ENCODE data around the gene TRAPPC10.

TRAPPC10 gene

GRCh38 chr21:44017601-44018000 lies 5.5 kb downstream of the TRAPPC10 start:
- Histone ChIP-seq H3K36me3 (ENCODE audit: insufficient read depth, low read length) (no peaks in the 10 kb centered on the region), H3K9ac (ENCODE audit: insufficient read length) (no peak overlapping the region), H3K9me3 (ENCODE audit: low read depth, low read length) (no peaks in the 10 kb centered on the region), H3K4me3 (no peak overlapping the region), H3K27ac (no peak overlapping the region)
- TF ChIP-seq POLR2AphosphoS5 (IDR thresholded peaks at IDR 0.05; ENCODE audit: borderline replicate concordance, low read depth, low read length) (no peak), FOXP2 (optimal IDR thresholded peaks at IDR 0.05; ENCODE audit: control extremely low read depth, extremely low read length, insufficient read depth) (no peak), EZH2 (IDR thresholded peaks at IDR 0.05) (no peak)
- no peak for DNase-seq (ENCODE audit: low read depth, low spot score)

- no peak for TF ChIP-seq FOXP2 (optimal IDR thresholded peaks at IDR 0.05; ENCODE audit: control extremely low read depth, extremely low read length, insufficient read depth)
- TF ChIP-seq EZH2 (IDR thresholded peaks at IDR 0.05), result no peak
- no peak for TF ChIP-seq POLR2AphosphoS5 (IDR thresholded peaks at IDR 0.05; ENCODE audit: borderline replicate concordance, low read depth, low read length)
- no peak overlapping the region for H3K4me3 ChIP-seq
- no peak overlapping the region for H3K9ac ChIP-seq (ENCODE audit: insufficient read length)
- H3K36me3 ChIP-seq (ENCODE audit: insufficient read depth, low read length), result no peaks in the 10 kb centered on the region
- H3K27ac ChIP-seq, result no peak overlapping the region
- H3K9me3 ChIP-seq (ENCODE audit: low read depth, low read length), result no peaks in the 10 kb centered on the region
- no peak for DNase-seq (ENCODE audit: low read depth, low spot score)
These were observed 6.0 kb downstream of the TRAPPC10 start for GRCh38 chr21:44018127-44018526.

GRCh38 chr21:44018813-44019567 lies 6.9 kb downstream of the TRAPPC10 start:
- no peak overlapping the region for H3K9ac ChIP-seq (ENCODE audit: insufficient read length)
- TF ChIP-seq EZH2 (IDR thresholded peaks at IDR 0.05), result no peak
- TF ChIP-seq FOXP2 (optimal IDR thresholded peaks at IDR 0.05; ENCODE audit: control extremely low read depth, extremely low read length, insufficient read depth), result no peak
- no peak for TF ChIP-seq POLR2AphosphoS5 (IDR thresholded peaks at IDR 0.05; ENCODE audit: borderline replicate concordance, low read depth, low read length)
- H3K27ac ChIP-seq, result no peak overlapping the region
- no peak for DNase-seq (ENCODE audit: low read depth, low spot score)
- no peaks in the 10 kb centered on the region for H3K9me3 ChIP-seq (ENCODE audit: low read depth, low read length)
- H3K4me3 ChIP-seq, result no peak overlapping the region
- no peaks in the 10 kb centered on the region for H3K36me3 ChIP-seq (ENCODE audit: insufficient read depth, low read length)

GRCh38 chr21:44019568-44019958 lies 7.5 kb downstream of the TRAPPC10 start:
- Histone ChIP-seq H3K4me3 (no peak overlapping the region), H3K36me3 (ENCODE audit: insufficient read depth, low read length) (no peaks in the 10 kb centered on the region), H3K9ac (ENCODE audit: insufficient read length) (no peak overlapping the region), H3K27ac (no peak overlapping the region), H3K9me3 (ENCODE audit: low read depth, low read length) (no peaks in the 10 kb centered on the region)
- TF ChIP-seq EZH2 (IDR thresholded peaks at IDR 0.05) (no peak), FOXP2 (optimal IDR thresholded peaks at IDR 0.05; ENCODE audit: control extremely low read depth, extremely low read length, insufficient read depth) (no peak), POLR2AphosphoS5 (IDR thresholded peaks at IDR 0.05; ENCODE audit: borderline replicate concordance, low read depth, low read length) (no peak)
- no peak for DNase-seq (ENCODE audit: low read depth, low spot score)

GRCh38 chr21:44020551-44020950 lies 8.4 kb downstream of the TRAPPC10 start:
- Histone ChIP-seq H3K4me3 (no peak overlapping the region), H3K9me3 (ENCODE audit: low read depth, low read length) (no peaks in the 10 kb centered on the region), H3K27ac (0 out of 2 replicates have a peak overlapping the region, but pooled peaks have one; percentile 17), H3K36me3 (ENCODE audit: insufficient read depth, low read length) (no peaks in the 10 kb centered on the region), H3K9ac (ENCODE audit: insufficient read length) (no peak overlapping the region)
- TF ChIP-seq POLR2AphosphoS5 (IDR thresholded peaks at IDR 0.05; ENCODE audit: borderline replicate concordance, low read depth, low read length) (no peak), FOXP2 (optimal IDR thresholded peaks at IDR 0.05; ENCODE audit: control extremely low read depth, extremely low read length, insufficient read depth) (no peak), EZH2 (IDR thresholded peaks at IDR 0.05) (no peak)
- no peak for DNase-seq (ENCODE audit: low read depth, low spot score)

DNA sequence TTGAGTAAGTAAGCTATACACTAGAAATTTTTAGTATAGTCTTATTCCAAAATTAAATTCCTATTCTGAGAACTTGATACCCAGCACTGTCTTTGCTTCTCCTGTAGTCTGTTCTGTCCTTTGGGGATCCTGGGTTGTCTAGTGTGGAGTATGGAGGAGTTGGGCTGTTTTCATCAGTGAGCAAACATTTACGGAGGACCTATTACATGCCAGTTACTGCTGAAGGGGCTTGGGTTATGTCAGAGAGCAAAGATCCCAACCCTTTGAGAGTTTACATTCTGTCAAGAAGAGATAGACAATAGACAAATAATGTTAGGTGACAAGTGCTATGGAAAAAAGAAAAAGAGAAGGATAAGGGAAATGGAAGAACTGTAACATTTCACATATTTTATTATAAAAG lies 9.0 kb downstream of the TRAPPC10 start:
- DNase-seq (ENCODE audit: low read depth, low spot score), result no peak
- no peak for TF ChIP-seq POLR2AphosphoS5 (IDR thresholded peaks at IDR 0.05; ENCODE audit: borderline replicate concordance, low read depth, low read length)
- no peak for TF ChIP-seq FOXP2 (optimal IDR thresholded peaks at IDR 0.05; ENCODE audit: control extremely low read depth, extremely low read length, insufficient read depth)
- no peak for TF ChIP-seq EZH2 (IDR thresholded peaks at IDR 0.05)
- Histone ChIP-seq H3K27ac (peak overlapping the region; percentile 17; the same call in 1 of the 2 replicates), H3K4me3 (no peak overlapping the region), H3K9me3 (ENCODE audit: low read depth, low read length) (no peaks in the 10 kb centered on the region), H3K9ac (ENCODE audit: insufficient read length) (no peak overlapping the region), H3K36me3 (ENCODE audit: insufficient read depth, low read length) (no peaks in the 10 kb centered on the region)

DNA sequence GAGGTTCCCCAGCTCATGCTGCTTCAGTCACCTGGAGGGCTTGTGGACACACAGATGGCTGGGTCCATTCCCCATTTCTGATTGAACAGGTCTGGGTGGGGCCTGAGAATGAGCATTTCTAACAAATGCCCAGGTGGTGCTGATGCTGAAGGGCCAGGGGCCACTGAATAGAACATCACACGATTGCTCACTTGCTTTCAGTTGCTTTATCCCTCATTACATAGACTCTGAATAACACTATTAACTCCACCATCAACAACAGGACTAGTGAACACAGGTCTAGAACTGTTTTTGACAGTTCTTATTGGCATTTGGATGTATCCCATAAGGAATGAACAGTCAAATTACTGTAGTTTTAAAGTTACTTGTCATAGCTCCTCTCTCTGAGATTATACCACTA lies 12.1 kb downstream of the TRAPPC10 start:
- DNase-seq (ENCODE audit: low read depth, low spot score), result no peak
- Histone ChIP-seq H3K27ac (peak overlapping the region; percentile 88; the same call in 1 of the 2 replicates), H3K36me3 (ENCODE audit: insufficient read depth, low read length) (peaks cover 4% of the 10 kb centered on the region; the same call in 1 of the 2 replicates), H3K9me3 (ENCODE audit: low read depth, low read length) (no peaks in the 10 kb centered on the region), H3K4me3 (no peak overlapping the region), H3K9ac (ENCODE audit: insufficient read length) (no peak overlapping the region)
- TF ChIP-seq POLR2AphosphoS5 (IDR thresholded peaks at IDR 0.05; ENCODE audit: borderline replicate concordance, low read depth, low read length) (no peak), FOXP2 (optimal IDR thresholded peaks at IDR 0.05; ENCODE audit: control extremely low read depth, extremely low read length, insufficient read depth) (no peak), EZH2 (IDR thresholded peaks at IDR 0.05) (no peak)

DNA sequence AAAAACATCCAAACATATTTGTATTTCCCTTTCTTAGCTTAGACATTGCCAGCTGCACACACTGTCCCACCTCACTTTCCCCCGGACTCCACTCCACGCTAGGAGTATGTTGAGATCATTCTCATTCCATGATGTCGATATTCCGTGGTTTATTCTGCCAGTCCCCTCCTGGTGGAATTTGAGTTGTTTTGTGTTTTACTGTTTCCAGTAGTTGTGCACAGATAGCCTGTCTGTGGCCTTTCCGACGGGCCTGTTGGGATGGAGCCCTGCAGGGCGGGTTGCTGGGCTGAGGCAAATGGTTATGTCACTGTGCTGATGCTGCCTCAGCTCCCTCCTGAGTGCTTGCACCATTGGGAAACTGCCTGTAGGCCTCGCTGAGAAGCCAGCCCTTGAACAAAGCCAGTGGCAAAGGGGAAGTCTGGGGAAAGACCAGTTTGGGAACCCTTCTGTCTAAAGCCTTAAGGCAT lies 12.8 kb downstream of the TRAPPC10 start:
- Histone ChIP-seq H3K9ac (ENCODE audit: insufficient read length) (peak overlapping the region; percentile 64), H3K4me3 (peak overlapping the region; percentile 30; the same call in 1 of the 2 replicates), H3K36me3 (ENCODE audit: insufficient read depth, low read length) (peaks cover 4% of the 10 kb centered on the region; the same call in 1 of the 2 replicates), H3K9me3 (ENCODE audit: low read depth, low read length) (no peaks in the 10 kb centered on the region), H3K27ac (peak overlapping the region; percentile 88)
- DNase-seq (ENCODE audit: low read depth, low spot score), result no peak
- TF ChIP-seq POLR2AphosphoS5 (IDR thresholded peaks at IDR 0.05; ENCODE audit: borderline replicate concordance, low read depth, low read length) (no peak), FOXP2 (optimal IDR thresholded peaks at IDR 0.05; ENCODE audit: control extremely low read depth, extremely low read length, insufficient read depth) (no peak), EZH2 (IDR thresholded peaks at IDR 0.05) (no peak)
